ES-I3 (cell line): ENCODE results near the gene NPTN.

Experiments
- H3K36me3 ChIP-seq: 2 replicates; pipeline ENCODE4 v1.6.1; 2013; ENCODE audit warnings: mild to moderate bottlenecking, low read length, control low read depth, moderate library complexity; ENCODE audit not compliant: insufficient read depth
- H3K4me1 ChIP-seq: 2 replicates; pipeline ENCODE4 v1.6.1; 2013; ENCODE audit warnings: mild to moderate bottlenecking, control low read depth, low read length; ENCODE audit not compliant: insufficient read depth
- H3K9ac ChIP-seq: 2 replicates; pipeline ENCODE4 v1.6.1; 2013; ENCODE audit warnings: low read depth, mild to moderate bottlenecking, low read length, moderate library complexity
- H3K9me3 ChIP-seq: 2 replicates; pipeline ENCODE4 v1.6.1; 2013; ENCODE audit warnings: mild to moderate bottlenecking, low read length, moderate library complexity; ENCODE audit not compliant: control insufficient read depth, insufficient read depth

The NPTN gene

GRCh38 chr15:73601451-73602445 lies 31.4 kb downstream of the NPTN start:
- H3K4me1 ChIP-seq, result peaks cover 47% of the 10 kb centered on the region
- H3K36me3 ChIP-seq, result no peaks in the 10 kb centered on the region
- no peaks in the 10 kb centered on the region for H3K9me3 ChIP-seq
- H3K9ac ChIP-seq, result no peak overlapping the region

GRCh38 chr15:73600413-73601335 lies 32.5 kb downstream of the NPTN start:
- Histone ChIP-seq H3K4me1 (peaks cover 44% of the 10 kb centered on the region), H3K36me3 (no peaks in the 10 kb centered on the region), H3K9ac (no peak overlapping the region), H3K9me3 (no peaks in the 10 kb centered on the region)

GRCh38 chr15:73599934-73600333 lies 33.3 kb downstream of the NPTN start:
- H3K36me3 ChIP-seq, result no peaks in the 10 kb centered on the region
- no peak overlapping the region for H3K9ac ChIP-seq
- peaks cover 44% of the 10 kb centered on the region for H3K4me1 ChIP-seq
- H3K9me3 ChIP-seq, result no peaks in the 10 kb centered on the region

GRCh38 chr15:73598530-73599160 lies 34.5 kb downstream of the NPTN start:
- Histone ChIP-seq H3K4me1 (peaks cover 44% of the 10 kb centered on the region), H3K9ac (no peak overlapping the region), H3K36me3 (no peaks in the 10 kb centered on the region), H3K9me3 (no peaks in the 10 kb centered on the region)

- Histone ChIP-seq H3K9me3 (no peaks in the 10 kb centered on the region), H3K4me1 (peaks cover 33% of the 10 kb centered on the region), H3K9ac (no peak overlapping the region), H3K36me3 (no peaks in the 10 kb centered on the region)
These were observed 36.1 kb downstream of the NPTN start for GRCh38 chr15:73597036-73597638.

DNA sequence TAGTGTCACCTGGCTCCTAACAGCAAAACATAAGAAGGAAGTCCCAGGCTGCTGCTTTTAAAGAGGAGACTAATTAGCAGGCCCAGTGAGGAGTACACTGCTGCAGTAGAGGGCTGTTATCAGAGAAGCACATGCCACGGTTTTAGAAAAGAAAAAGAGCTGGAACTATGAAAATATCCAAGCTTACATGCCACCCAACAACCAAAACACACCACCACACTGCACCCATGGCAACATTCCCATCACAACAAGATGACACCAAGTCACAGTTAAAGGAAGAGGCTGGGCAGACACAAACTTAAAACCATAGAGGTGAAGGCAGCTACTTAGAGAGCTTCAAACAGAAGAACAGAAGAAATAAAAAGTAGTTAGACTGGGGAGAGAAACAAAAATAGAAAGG lies 37.0 kb downstream of the NPTN start:
- Histone ChIP-seq H3K36me3 (peaks cover 4% of the 10 kb centered on the region; the same call in 1 of the 2 replicates), H3K4me1 (peaks cover 24% of the 10 kb centered on the region), H3K9me3 (no peaks in the 10 kb centered on the region), H3K9ac (no peak overlapping the region)

- H3K9me3 ChIP-seq, result no peaks in the 10 kb centered on the region
- peaks cover 8% of the 10 kb centered on the region for H3K4me1 ChIP-seq
- peaks cover 10% of the 10 kb centered on the region; the same call in 1 of the 2 replicates for H3K36me3 ChIP-seq
- H3K9ac ChIP-seq, result no peak overlapping the region
These were observed 39.1 kb downstream of the NPTN start for GRCh38 chr15:73594109-73594508.

DNA sequence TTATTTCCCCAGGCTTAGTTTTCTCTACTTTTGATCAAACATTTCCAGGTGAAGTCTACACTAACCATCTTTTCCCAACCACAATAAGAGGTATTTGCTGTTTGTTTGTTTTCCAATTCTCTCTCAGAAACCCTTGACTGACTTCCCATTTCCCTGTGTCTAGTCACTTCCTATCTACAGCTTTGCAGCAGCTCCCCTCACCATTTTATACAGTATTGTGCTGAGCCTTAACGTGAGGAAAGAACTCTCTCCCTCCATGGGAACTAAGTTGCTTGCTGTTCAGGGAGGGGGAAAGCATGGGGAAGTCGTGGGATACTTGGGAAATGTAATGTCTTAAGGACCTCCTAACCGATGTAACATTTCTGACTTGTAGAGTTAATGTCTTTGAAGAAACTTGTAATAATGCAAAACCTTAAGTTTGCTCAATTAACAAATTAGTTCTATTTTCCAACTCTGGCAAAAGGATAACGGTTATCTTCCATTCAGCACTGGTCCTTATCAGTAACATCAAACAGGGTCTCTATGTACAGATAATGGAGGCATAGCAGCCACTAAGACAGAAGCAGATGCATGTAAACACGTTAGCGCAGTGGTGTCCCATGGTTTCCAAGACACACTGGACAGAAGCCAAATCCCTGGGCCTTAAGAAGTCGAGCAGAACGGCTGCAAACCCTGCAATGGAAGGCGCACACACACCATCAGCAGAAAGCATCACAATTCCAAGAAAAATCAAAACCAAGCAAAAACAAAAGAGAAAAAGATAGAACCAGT lies 39.7 kb downstream of the NPTN start:
- H3K9ac ChIP-seq, result no peak overlapping the region
- no peaks in the 10 kb centered on the region for H3K9me3 ChIP-seq
- H3K36me3 ChIP-seq, result peaks cover 10% of the 10 kb centered on the region; the same call in 1 of the 2 replicates
- H3K4me1 ChIP-seq, result peaks cover 8% of the 10 kb centered on the region

- Histone ChIP-seq H3K4me1 (no peaks in the 10 kb centered on the region), H3K36me3 (peaks cover 15% of the 10 kb centered on the region), H3K9me3 (no peaks in the 10 kb centered on the region), H3K9ac (no peak overlapping the region)
These were observed 42.9 kb downstream of the NPTN start for GRCh38 chr15:73590263-73590662.

DNA sequence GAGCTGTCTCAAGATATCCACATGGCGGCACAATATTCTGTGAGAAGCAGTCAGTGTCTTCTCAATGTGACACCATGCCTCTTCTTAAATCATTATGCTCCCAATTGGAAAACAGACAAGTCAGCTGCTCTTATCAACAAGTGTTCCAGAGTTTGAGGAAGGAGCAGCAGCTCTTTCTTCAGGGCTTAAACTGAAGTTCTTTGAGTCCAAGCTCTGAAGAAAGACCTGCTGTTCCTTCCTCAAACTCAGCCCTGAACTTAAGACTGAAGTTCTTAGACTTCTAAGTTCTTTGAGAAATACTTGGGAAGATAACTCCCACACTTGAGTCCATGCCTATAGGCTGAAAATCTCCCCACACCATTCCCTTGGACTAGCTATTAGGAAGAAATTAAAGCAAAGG lies 43.4 kb downstream of the NPTN start:
- no peak overlapping the region for H3K9ac ChIP-seq
- no peaks in the 10 kb centered on the region for H3K9me3 ChIP-seq
- H3K36me3 ChIP-seq, result peaks cover 15% of the 10 kb centered on the region
- H3K4me1 ChIP-seq, result no peaks in the 10 kb centered on the region

DNA sequence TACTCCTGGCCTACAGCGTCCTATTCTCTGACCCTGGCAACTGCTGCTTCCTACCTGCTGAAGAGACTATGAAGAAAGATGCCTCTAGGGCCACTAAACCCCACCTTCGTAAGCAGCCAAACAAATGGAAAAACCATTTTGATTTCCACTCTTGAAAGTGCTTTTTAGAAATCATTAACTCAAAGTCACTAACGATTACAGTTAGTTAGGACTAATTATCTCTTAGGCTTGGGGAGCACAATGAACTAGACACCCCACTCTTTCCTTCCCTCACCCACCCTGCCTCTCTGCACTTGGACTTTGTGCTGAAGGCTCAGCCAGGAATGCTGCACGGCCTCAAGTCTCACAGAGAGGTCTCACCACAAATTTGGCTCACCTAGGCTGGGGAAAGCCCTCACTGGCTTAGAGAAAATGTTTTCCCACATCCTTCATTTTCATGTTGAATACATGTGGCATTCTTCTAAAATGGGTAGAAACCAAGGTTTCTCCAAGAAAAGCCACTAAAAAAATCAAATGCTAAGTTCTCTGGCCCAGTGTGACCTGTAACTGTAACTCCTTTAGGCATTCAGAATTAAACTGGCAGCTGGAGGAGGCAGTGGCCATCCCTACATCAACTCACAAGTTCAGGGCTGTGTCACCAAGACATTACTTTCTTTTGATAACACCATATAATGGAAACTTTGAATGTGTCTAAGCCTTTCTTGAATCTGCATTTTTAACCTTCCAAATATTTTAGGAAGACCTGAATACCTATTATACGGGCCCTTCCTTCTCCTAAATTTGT lies 47.1 kb downstream of the NPTN start:
- Histone ChIP-seq H3K9ac (no peak overlapping the region), H3K9me3 (no peaks in the 10 kb centered on the region), H3K4me1 (no peaks in the 10 kb centered on the region), H3K36me3 (peaks cover 18% of the 10 kb centered on the region)

GRCh38 chr15:73584699-73585420 lies 48.3 kb downstream of the NPTN start:
- Histone ChIP-seq H3K9ac (no peak overlapping the region), H3K9me3 (no peaks in the 10 kb centered on the region), H3K4me1 (no peaks in the 10 kb centered on the region), H3K36me3 (peaks cover 14% of the 10 kb centered on the region)
